Glomerular endothelial cell (primary cell): ENCODE data around the gene RHOH. TPM values are rescaled to one million over a fixed set of nuclear protein-coding genes. Genes with fewer than 3 reads are reported as not detected.
"Not testable (repeated sequence)": the region's sequence is repeated elsewhere in the genome, so short reads cannot be mapped to it uniquely, and the experiment has no call there.

ENCODE experiments used
- DNase-seq: peaks from one replicate; pipeline ENCODE4 v3.0.0-alpha.2; 2011; ENCODE audit warnings: low read depth, low spot score; ENCODE audit errors: extremely low read depth
- total RNA-seq: library from RNA; depleted of rRNA; stranded (reverse); fragments of >200 nt; gene quantifications from 2 replicates; pipeline ENCODE4 v1.2.3, GENCODE V29; 2015

The RHOH gene
- total RNA-seq, 1 donor from 2014 or later: 0.82 TPM

DNA sequence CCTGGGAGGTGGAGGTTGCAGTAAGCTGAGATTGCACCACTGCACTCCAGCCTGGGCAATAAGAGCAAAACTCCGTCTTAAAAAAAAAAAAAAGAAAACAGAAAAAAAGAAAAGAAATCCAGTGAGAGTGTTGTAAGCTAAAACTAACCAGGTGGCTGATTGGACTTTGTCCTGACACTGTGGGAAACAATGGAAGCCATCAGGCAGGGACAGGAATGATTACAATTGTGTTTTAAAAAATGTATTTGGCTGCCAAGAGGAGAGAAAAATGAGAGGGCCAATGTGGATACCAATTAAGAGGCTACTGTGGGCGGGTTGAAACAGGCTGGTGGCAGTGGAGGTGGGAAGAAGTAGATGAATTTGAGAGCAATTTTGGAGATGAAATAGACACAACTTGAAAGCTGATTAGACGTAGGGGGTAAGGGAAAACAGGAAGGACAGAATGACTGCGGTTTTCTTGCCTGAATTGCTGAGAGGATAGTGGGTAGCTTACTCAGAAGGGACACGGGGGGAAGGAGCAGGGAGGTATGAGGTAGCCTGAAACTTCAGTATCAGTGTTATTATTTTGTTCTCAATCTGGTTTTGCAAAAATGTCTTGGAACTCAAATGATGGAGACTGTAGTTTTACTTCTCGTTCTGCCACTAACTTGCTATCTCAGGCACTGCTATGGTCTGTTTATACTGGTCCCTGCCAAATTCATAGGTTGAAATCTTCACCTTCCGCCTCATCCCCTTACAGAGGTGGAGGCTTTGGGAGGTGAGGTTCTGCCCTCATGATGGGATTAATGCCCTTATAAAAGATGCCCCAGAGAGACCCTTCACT lies 92.7 kb downstream of the RHOH start:
- DNase-seq: no peak

DNA sequence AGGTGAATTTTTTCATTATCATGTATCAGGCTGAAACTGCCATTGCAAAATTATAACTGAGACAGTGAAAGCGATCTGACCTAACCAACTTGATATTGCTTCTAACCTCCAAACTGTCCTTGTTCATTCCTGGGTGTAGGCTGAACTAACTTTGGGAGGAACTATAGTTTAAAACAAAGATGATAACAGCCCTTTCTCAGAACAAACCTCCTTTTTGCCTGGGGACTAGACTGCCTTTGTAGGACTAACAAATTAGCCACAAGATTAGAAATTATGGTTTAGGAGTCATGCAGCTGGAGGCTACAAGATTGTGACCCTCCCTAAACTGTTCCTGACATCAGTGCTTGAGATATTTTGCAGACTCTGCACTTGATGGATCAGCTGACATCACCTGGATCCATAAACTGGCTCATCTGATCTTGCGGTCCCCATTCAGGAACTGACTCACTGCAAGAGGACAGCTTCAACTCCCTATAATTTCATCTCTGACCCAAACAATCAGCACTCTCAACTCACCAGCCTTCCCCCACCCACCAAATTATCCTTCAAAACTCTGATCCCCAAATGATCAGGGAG lies 93.9 kb downstream of the RHOH start:
- DNase-seq: not testable (repeated sequence)

DNA sequence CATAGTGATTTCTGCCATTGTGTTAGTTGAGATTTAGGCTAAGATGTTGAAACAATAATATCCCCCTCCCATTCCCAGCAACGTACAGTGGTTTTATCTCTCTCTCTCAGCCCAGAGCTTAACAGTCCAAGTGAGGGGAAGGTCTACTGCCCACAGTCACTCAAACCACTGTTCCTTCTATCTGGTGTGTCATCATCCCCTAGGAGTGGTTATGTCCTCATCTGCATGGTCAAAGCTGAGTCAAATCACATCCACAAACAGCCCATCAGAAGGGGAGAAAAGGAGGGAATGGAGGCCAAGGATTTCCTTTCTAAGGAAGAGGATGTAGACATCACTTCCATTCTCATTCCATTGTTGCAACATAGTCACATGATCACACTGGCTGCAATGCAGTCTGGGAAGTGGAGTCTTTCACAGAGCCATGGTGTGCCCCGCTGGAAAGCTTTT lies 95.5 kb downstream of the RHOH start:
- DNase-seq: no peak

GRCh38 chr4:40294339-40294738 lies 97.5 kb downstream of the RHOH start:
- DNase-seq: no peak

DNA sequence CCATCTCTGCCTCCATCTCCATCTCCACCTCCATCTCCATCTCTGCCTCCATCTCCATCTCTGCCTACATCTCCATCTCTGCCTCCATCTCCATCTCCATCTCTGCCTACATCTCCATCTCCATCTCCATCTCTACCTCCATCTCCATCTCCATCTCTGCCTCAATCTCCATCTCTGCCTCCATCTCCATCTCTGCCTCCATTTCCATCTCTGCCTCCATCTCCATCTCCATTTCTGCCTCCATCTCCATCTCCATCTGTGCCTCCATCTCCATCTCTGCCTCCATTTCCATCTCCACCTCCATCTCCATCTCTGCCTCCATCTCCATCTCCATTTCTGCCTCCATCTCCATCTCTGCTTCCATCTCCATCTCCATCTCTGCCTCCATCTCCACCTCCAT lies 98.2 kb downstream of the RHOH start:
- DNase-seq: not testable (repeated sequence)

- no peak for DNase-seq
Measured at GRCh38 chr4:40295572-40295971, 98.7 kb downstream of the RHOH start.

Other genes starting within 250 kb of the RHOH start
- 53.5 and 71.8 TPM in 2 replicates for gene PDS5A, start 219.1 kb upstream of the RHOH start, total RNA-seq
- gene N4BP2, start 140.2 kb upstream of the RHOH start, total RNA-seq: 4.4 and 5.3 TPM in 2 replicates
- not detected in 2 replicates for gene CHRNA9, start 138.3 kb downstream of the RHOH start, total RNA-seq